ENCODE results near the gene FBXL17.

FBXL17 gene

GRCh38 chr5:107945061-107945460, 436.8 kb downstream of the FBXL17 start:
- DNase-seq (ENCODE audit: low read depth): no peak
- no peak overlapping the region for H3K4me3 ChIP-seq (ENCODE audit: low read length)
- TF ChIP-seq, protein P1, sequence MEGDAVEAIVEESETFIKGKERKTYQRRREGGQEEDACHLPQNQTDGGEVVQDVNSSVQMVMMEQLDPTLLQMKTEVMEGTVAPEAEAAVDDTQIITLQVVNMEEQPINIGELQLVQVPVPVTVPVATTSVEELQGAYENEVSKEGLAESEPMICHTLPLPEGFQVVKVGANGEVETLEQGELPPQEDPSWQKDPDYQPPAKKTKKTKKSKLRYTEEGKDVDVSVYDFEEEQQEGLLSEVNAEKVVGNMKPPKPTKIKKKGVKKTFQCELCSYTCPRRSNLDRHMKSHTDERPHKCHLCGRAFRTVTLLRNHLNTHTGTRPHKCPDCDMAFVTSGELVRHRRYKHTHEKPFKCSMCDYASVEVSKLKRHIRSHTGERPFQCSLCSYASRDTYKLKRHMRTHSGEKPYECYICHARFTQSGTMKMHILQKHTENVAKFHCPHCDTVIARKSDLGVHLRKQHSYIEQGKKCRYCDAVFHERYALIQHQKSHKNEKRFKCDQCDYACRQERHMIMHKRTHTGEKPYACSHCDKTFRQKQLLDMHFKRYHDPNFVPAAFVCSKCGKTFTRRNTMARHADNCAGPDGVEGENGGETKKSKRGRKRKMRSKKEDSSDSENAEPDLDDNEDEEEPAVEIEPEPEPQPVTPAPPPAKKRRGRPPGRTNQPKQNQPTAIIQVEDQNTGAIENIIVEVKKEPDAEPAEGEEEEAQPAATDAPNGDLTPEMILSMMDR (conservative IDR thresholded peaks at IDR 0.05; ENCODE audit: low read depth, low read length): no peak

GRCh38 chr5:107943923-107944322, 438.0 kb downstream of the FBXL17 start:
- TF ChIP-seq, protein P1 (conservative IDR thresholded peaks at IDR 0.05; ENCODE audit: low read depth, low read length): no peak
- DNase-seq (ENCODE audit: low read depth): no peak
- no peak overlapping the region for H3K4me3 ChIP-seq (ENCODE audit: low read length)

DNA sequence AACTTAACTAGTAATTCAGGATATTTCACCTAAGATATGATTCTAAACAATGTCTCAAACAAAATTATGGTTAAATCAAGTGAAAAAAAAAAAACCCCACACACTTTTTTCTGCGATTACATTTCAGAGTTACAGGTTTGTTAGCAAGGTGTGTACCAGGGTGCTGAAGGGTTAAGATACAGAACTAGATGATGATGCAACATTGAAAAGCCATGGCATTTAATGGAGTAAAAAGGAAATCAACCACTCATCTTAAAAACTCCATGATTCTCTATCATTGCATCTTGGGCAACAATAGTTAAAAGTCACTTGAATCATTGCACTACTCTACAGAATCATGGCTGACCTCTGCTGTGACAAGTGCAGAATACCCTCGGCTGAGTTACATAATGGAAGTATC, 440.9 kb downstream of the FBXL17 start:
- TF ChIP-seq, protein P1 (conservative IDR thresholded peaks at IDR 0.05; ENCODE audit: low read depth, low read length): no peak

GRCh38 chr5:107937651-107938355, 444.1 kb downstream of the FBXL17 start:
- DNase-seq (ENCODE audit: low read depth): peak; percentile 82
- H3K4me3 ChIP-seq (ENCODE audit: low read length): no peak overlapping the region
- TF ChIP-seq, protein P1 (conservative IDR thresholded peaks at IDR 0.05; ENCODE audit: low read depth, low read length): no peak

More for the DNA sequence above, 440.9 kb downstream of the FBXL17 start:
- DNase-seq (ENCODE audit: low read depth): no peak
- H3K4me3 ChIP-seq (ENCODE audit: low read length): no peak overlapping the region

GRCh38 chr5:107937204-107937603, 444.7 kb downstream of the FBXL17 start:
- peak; percentile 44 for DNase-seq (ENCODE audit: low read depth)
- TF ChIP-seq, protein P1 (conservative IDR thresholded peaks at IDR 0.05; ENCODE audit: low read depth, low read length): no peak
- no peak overlapping the region for H3K4me3 ChIP-seq (ENCODE audit: low read length)

DNA sequence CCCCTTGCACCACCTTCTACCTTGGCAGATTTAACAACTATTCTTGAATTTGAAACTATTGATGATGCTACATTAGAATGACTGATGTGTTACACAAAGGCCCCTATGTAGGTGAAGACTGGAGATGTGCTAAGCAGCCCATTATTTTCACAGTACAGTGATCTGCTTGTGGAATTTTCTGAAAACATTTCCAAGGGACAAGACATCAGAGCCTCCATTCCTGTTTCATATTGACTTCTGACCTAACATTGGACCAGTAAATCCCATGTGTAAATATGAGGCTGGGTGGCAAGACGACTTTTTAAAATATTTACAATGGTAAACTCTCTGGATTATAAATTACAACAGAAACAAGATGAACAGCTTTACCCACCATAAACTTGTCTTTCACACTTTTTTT, 445.4 kb downstream of the FBXL17 start:
- TF ChIP-seq, protein P1 (conservative IDR thresholded peaks at IDR 0.05; ENCODE audit: low read depth, low read length): no peak
- no peak for DNase-seq (ENCODE audit: low read depth)
- H3K4me3 ChIP-seq (ENCODE audit: low read length): no peak overlapping the region

- H3K4me3 ChIP-seq (ENCODE audit: low read length): no peak overlapping the region
- TF ChIP-seq, protein P1 (conservative IDR thresholded peaks at IDR 0.05; ENCODE audit: low read depth, low read length): no peak
- no peak for DNase-seq (ENCODE audit: low read depth)
These were observed 446.3 kb downstream of the FBXL17 start for GRCh38 chr5:107935645-107936044.

All from retinal pigment epithelial cell (primary cell).